Measurements from ENCODE around the gene RSL1D1. TPM values are rescaled to one million over a fixed set of nuclear protein-coding genes. Genes with fewer than 3 reads are reported as not detected.

RSL1D1 gene
- total and polyA plus RNA-seq, 10 of the 15 experiments (the other 5 are each of a cell fraction or from before 2014, with no cell fraction given), result 106 to 535 (median 304) TPM

GRCh38 chr16:11896486-11897176, 45.3 kb upstream of the RSL1D1 start:
- RAD21 ChIA-PET (ENCODE audit: unreplicated experiment), result interaction anchor here (1.2 kb wide), 1 partner anchor 443 kb away, joined by 3 read pairs; no protein-coding TSS in a partner anchor
- 86% methylated on average over 5 of the region's 5 CpGs for WGBS (ENCODE audit: insufficient coverage, insufficient replicate concordance, low lambda C conversion rate, missing lambda C conversion rate)
- SMC1A ChIA-PET (ENCODE audit: uncharacterized antibody, unreplicated experiment), result no interaction called here
- Histone ChIP-seq H3K27me3 (replicated peaks in 1 of 2; ENCODE audit: control insufficient read depth in 2 of 2, insufficient read depth in 2 of 2, low read length in 1 of 2) (no peaks in the 10 kb centered on the region), H4K20me1 (ENCODE audit: control insufficient read depth, insufficient read depth) (peaks cover 4% of the 10 kb centered on the region), H3K27ac (ENCODE audit: control insufficient read depth, insufficient read depth) (no peak overlapping the region), H3K4me1 (ENCODE audit: control insufficient read depth, insufficient read depth, low read length) (no peaks in the 10 kb centered on the region), H3K9me3 (replicated peaks; ENCODE audit: control insufficient read depth, insufficient read depth, low read length) (no peaks in the 10 kb centered on the region), H3K4me2 (ENCODE audit: control insufficient read depth, insufficient read depth) (no peak overlapping the region), H3K36me3 (ENCODE audit: control insufficient read depth in 2 of 2, insufficient read depth in 2 of 2, low read length in 1 of 2) (peaks cover 5 to 26% of the 10 kb centered on the region in 2 experiments; a peak in 3 of 4 replicates), H3K4me3 (no peak overlapping the region), H3K79me2 (ENCODE audit: control insufficient read depth, insufficient read depth, low read length) (peaks cover 28% of the 10 kb centered on the region), H3K9ac (ENCODE audit: control insufficient read depth, insufficient read depth, low read length) (no peak overlapping the region), H2AFZ (ENCODE audit: control insufficient read depth, low read depth, low read length) (no peak overlapping the region)
- TF ChIP-seq, protein P1, sequence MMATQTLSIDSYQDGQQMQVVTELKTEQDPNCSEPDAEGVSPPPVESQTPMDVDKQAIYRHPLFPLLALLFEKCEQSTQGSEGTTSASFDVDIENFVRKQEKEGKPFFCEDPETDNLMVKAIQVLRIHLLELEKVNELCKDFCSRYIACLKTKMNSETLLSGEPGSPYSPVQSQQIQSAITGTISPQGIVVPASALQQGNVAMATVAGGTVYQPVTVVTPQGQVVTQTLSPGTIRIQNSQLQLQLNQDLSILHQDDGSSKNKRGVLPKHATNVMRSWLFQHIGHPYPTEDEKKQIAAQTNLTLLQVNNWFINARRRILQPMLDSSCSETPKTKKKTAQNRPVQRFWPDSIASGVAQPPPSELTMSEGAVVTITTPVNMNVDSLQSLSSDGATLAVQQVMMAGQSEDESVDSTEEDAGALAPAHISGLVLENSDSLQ (IDR thresholded peaks at IDR 0.05), result no peak
- no peak for TF ChIP-seq RCOR1 (conservative IDR thresholded peaks at IDR 0.05; ENCODE audit: low read depth, low read length)
- no peak for TF ChIP-seq CREM (IDR thresholded peaks at IDR 0.05; ENCODE audit: low read depth)
- TF ChIP-seq SRF (IDR thresholded peaks at IDR 0.05; ENCODE audit: low read depth in 2 of 2, low read length in 2 of 2), result no peak
- TF ChIP-seq HDAC2 (IDR thresholded peaks at IDR 0.05), result no peak
- TF ChIP-seq ZNF274 (IDR thresholded peaks at IDR 0.05; ENCODE audit: insufficient read depth, insufficient read length), result no peak
- TF ChIP-seq TCF12 (IDR thresholded peaks at IDR 0.05; ENCODE audit: low read depth, low read length), result no peak
- no peak for TF ChIP-seq PAX5 (IDR thresholded peaks at IDR 0.05; ENCODE audit: borderline replicate concordance, low read depth, low read length)
- no peak for TF ChIP-seq SREBF2 (IDR thresholded peaks at IDR 0.05; ENCODE audit: low read length)
- no peak for TF ChIP-seq JUND (IDR thresholded peaks at IDR 0.05; ENCODE audit: low read depth, low read length)
- CTCF ChIA-PET, result no interaction called here
- no peak for DNase-seq (ENCODE audit: low read depth, low spot score)
- intact Hi-C loops (cut with micrococcal nuclease; ENCODE audit: unreplicated experiment), result no loop called here
- FAIRE-seq, result no peak
- in situ Hi-C loops (cut with MboI), result no loop called here
- POLR2A ChIA-PET, result no interaction called here
- BruUV-seq (replicated peaks), result no TSS peak
- ATAC-seq, result no peak

Data from GM12878 (cell line).